ENCODE data around the gene IPPK.

DNA sequence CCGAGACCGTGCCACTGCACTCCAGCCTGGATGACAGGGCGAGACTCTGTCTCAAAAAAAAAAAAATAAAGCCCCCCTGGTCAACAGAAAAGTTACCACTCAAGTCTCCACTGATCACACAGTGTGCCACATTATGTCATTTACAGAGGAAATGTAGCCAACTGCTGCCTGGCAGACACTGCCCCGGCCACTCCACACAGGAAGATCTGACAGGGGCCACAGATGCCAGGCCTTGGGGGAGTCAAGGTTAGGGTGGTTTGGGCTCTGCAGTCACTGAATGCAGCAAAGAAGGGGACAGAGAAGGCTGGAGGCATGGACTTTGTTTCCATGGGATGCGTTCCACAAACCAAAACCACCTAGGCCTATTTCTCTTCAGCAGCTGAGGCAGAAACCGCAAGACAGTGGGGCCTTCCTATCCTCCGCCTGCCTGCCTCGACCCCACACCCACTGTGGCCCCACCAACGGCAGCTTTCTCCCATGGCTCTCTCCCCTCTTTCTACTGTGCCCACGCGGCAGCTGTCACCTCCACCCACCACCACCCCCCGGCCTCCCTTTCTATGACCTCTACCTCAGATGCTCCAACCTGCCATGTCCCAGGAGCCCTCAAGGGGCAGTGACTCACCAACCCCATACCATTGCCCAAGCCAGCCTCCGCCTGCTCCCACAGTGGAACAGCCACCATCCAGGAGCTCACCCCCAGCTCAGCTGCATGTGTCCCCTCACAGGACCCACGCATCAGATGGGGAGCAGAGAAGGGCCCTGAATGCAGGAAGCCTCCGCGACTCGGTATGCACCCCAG is 12.4 kb downstream of the IPPK start:
- no peak for TF ChIP-seq EZH2phosphoT487 (IDR thresholded peaks at IDR 0.05; ENCODE audit: borderline replicate concordance, low read length)
- TF ChIP-seq, protein P1, sequence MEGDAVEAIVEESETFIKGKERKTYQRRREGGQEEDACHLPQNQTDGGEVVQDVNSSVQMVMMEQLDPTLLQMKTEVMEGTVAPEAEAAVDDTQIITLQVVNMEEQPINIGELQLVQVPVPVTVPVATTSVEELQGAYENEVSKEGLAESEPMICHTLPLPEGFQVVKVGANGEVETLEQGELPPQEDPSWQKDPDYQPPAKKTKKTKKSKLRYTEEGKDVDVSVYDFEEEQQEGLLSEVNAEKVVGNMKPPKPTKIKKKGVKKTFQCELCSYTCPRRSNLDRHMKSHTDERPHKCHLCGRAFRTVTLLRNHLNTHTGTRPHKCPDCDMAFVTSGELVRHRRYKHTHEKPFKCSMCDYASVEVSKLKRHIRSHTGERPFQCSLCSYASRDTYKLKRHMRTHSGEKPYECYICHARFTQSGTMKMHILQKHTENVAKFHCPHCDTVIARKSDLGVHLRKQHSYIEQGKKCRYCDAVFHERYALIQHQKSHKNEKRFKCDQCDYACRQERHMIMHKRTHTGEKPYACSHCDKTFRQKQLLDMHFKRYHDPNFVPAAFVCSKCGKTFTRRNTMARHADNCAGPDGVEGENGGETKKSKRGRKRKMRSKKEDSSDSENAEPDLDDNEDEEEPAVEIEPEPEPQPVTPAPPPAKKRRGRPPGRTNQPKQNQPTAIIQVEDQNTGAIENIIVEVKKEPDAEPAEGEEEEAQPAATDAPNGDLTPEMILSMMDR (IDR thresholded peaks at IDR 0.05; ENCODE audit: low read depth, low read length, poor library complexity, severe bottlenecking): no peak

All from DOHH2 (cell line).